A673 (cell line): ENCODE results near the gene TENM3.

Source experiments
- EZH2 ChIP-seq: fragments of 200-600 bp; sonication (generic); IDR thresholded peaks from 2 replicates; pipeline ENCODE4 v1.6.1; 2017; ENCODE audit warnings: borderline replicate concordance, low read depth, mild to moderate bottlenecking, mixed read lengths, antibody characterized with exemption, low read length; ENCODE audit not compliant: poor library complexity, severe bottlenecking
- TF ChIP-seq, protein P1 (sequence below): fragments of 300-800, 200-600 bp; sonication (generic); conservative IDR thresholded peaks from 2 replicates; pipeline ENCODE4 v1.5.1; 2017; ENCODE audit warnings: low read depth, mild to moderate bottlenecking, antibody characterized with exemption, low read length, moderate library complexity, mixed read lengths

DNA sequence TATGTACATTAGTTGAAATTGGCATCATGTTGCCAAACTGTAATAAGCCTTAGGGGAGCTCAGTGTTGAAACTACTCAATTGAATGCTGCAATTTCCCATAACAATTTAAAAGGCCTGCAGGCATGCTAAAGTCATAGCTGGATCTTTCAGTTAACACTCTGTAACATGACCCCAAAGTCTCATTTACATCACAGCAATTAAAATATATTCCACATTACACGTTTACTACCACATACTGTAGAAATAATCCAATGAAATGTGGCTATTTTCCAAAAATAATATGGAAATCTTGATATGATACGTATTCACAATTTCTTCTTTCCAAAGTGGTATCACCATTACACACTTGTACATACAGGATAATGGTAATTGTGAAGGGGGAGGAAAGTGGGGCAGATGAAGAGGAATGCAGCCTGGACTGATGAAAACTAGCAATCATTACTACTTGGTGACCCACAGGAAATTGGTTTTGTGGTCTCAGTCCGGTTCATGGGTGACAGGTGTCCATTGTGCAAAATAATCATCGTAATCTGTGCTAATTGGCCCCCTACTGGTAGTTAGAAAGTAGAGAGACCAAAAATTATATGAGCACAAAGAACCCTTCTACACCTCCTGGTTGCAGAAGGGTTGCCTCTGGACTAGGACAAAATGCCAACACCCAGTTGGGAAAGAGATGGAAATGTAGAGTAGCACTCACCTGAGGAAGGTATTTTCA lies 63.7 kb downstream of the TENM3 start:
- TF ChIP-seq, protein P1, sequence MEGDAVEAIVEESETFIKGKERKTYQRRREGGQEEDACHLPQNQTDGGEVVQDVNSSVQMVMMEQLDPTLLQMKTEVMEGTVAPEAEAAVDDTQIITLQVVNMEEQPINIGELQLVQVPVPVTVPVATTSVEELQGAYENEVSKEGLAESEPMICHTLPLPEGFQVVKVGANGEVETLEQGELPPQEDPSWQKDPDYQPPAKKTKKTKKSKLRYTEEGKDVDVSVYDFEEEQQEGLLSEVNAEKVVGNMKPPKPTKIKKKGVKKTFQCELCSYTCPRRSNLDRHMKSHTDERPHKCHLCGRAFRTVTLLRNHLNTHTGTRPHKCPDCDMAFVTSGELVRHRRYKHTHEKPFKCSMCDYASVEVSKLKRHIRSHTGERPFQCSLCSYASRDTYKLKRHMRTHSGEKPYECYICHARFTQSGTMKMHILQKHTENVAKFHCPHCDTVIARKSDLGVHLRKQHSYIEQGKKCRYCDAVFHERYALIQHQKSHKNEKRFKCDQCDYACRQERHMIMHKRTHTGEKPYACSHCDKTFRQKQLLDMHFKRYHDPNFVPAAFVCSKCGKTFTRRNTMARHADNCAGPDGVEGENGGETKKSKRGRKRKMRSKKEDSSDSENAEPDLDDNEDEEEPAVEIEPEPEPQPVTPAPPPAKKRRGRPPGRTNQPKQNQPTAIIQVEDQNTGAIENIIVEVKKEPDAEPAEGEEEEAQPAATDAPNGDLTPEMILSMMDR, result no peak; the same call in 1 of the 2 replicates
- no peak for TF ChIP-seq EZH2
